ENCODE measurements around the gene SLC44A5.

- TF ChIP-seq CTCF (IDR thresholded peaks at IDR 0.05; ENCODE audit: low read depth, low read length) (no peak), EZH2phosphoT487 (IDR thresholded peaks at IDR 0.05; ENCODE audit: low read depth) (no peak)
These were observed 5.8 kb upstream of the SLC44A5 start for GRCh38 chr1:75616436-75617433.
